Measurements from ENCODE around the gene ABCA2. TPM values are rescaled to one million over a fixed set of nuclear protein-coding genes. Genes with fewer than 3 reads are reported as not detected.
"Not testable (repeated sequence)": the region's sequence is repeated elsewhere in the genome, so short reads cannot be mapped to it uniquely, and the experiment has no call there.

ABCA2 gene
- total RNA-seq, 1 donor from 2014 or later, result 20.2 TPM

DNA sequence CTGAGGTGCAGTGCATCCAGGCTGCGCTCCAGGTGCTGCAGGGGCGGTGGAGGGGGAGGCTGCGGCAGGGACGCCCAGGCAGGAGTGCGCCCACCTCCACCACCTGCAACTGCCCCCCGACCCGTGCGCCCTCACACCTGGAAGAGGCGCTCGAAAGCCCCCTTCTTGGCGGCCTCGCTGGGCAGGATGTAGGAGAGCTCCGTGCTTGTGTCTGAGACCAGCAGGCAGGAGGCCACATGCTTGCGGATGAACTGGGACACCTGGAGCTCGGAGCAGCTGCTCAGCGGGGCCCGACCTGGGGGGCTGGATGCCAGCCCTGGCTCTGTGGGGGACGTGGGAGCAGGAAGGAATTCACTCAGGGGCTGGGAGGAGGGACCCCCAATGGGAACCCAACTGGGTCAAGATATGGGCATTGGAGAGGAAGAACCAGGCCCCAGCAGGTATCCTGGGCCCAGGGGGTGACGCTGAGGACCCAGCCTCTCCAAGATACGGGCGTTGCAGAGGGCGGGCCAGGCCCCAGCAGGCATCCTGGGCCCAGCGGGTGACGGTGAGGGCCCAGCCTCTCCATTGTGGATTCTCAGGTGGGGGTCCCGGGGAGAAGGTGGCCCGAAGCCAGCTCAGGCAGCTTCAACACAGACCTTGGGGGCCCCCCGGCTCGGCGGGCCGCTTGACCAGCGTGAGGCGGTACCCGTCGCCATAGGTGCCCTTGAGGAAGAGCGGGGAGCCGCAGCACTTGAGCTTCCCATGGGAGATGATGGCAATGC lies 13.1 kb downstream of the ABCA2 start:
- no peak for DNase-seq (ENCODE audit: low spot score)

DNA sequence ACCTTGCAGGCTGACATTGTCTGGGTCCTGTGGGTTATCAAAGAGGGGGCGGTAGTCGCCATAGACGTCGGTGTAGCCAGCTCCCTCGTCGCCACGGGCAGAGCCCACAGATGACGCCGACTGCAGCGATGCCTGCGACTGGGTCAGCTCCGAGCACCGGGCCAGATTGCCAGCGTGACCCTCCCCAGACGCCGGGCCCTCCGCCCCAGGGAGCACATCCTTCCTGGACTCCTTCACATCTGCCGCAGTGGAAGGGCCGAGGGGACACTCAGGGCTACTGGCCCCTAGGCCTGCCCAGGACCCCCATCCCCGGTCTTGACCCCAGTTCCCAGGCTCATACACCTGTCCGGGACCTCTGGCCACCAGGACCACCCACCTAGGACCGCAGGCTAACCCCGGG lies 13.9 kb downstream of the ABCA2 start:
- DNase-seq (ENCODE audit: low spot score), result no peak

DNA sequence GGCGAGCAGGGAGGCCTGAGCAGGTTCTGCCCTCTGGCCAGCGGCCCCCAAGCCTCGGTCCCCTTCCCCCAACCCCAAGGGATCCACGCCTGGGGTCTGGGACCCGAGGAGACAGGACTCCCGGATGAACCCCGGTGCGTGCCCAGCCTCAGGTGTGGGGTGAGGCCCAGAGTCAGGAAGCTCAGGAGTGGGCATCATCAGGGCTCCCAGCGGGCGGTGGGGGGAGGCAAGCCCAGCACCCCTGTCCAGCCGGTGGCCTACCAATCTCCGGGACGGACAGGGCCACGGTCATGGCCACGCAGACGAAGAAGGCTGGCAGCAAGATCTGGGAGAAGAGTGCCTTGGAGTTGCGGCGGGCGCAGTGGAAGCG lies 14.5 kb downstream of the ABCA2 start:
- DNase-seq (ENCODE audit: low spot score), result no peak

DNA sequence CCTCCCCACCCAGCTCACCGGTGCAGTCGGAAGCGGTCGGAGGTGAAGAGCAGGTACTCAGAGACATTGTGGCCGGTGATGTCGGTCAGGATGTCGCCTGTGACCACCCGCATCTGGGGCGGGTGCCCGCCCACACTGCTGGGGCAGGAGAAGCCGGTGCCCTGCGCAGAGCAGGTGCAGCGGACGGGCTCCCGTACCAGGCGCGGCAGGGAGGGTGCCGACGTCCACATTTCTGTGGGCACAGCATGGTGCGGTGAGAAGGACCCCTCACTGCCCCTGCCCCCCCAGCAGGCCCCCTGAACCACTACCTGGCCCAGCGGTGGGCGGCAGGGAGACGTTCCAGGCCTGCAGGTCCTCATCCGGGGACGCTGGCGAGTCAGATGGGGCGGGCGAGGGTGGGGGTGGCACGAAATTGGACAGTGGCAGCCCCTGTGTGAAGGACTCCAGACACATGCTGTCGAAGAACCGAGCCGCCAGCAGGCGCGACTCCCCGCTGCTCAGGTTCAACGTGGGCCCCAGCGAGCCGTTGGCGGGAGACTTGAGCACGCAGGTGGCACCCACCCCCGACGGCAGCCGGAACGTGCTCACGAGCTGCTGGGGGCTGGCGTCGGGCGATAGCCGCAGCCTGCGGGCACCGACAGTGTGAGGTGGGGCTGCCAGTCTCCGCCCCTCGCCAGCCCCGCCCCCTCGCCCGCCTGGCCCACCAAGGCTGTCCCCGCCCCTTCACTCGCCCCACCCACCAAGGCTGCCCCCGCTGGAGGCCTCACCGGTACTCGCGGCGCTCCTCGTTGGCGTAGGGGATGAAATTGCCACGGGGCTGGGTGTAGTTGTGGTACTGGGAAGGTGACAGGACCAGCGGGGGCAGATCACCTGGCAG lies 15.1 kb downstream of the ABCA2 start:
- DNase-seq (ENCODE audit: low spot score), result no peak

DNA sequence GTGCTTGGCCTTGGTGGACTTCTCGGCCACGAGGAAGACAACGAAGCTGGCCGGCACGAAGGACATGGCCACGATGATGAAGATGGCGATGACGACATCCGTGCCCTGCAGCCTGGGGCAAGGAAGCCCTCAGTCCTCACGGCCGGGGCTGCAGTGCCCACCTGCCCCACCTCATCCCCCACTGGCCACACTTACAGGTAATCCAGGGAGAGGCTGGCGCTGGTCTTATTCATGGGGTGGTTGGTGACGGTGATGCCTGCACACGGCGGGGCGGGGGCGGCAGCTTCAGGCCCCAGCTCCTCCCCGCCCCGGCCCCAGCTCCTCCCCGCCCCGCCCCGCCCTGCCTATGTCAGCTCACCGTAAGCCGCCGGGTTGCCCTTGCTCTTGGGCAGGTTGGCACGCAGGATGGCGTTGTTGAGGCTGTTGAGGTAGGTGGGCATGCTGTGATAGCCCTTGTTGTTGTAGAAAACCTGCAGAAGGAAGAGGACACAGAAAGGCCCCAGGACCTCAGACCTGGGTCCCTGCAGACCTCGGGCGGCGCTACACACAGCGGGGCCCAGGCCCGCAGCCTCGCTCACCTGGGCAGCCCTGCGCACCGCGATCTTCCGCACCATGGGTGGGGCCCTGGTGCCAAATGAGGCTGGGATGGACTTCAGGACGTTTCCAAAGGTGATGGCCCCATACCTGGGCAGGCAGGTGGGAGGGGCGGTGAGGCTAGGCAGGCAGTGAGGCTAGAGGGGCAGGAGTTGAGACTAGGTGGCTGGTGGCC lies 15.9 kb downstream of the ABCA2 start:
- DNase-seq (ENCODE audit: low spot score), result no peak

DNA sequence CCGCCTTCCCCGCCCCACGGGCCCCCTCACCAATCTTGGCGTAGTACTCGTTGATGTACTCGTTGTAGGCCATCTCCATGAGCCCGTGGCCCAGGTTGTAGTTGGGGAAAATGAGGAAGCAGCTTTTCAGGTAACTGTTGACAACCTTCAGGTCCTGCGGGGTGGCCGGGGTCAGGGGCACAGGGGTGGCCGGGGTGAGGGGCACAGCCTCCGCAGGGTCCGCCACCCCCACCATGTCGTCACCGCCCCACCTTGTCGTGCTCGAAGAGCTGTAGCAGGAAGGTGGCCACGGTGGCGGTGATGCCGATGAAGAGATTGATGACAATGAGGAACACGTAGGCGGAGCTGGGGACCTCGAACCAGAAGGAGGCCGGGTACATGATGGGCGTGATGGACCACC lies 16.9 kb downstream of the ABCA2 start:
- DNase-seq (ENCODE audit: low spot score), result no peak

DNA sequence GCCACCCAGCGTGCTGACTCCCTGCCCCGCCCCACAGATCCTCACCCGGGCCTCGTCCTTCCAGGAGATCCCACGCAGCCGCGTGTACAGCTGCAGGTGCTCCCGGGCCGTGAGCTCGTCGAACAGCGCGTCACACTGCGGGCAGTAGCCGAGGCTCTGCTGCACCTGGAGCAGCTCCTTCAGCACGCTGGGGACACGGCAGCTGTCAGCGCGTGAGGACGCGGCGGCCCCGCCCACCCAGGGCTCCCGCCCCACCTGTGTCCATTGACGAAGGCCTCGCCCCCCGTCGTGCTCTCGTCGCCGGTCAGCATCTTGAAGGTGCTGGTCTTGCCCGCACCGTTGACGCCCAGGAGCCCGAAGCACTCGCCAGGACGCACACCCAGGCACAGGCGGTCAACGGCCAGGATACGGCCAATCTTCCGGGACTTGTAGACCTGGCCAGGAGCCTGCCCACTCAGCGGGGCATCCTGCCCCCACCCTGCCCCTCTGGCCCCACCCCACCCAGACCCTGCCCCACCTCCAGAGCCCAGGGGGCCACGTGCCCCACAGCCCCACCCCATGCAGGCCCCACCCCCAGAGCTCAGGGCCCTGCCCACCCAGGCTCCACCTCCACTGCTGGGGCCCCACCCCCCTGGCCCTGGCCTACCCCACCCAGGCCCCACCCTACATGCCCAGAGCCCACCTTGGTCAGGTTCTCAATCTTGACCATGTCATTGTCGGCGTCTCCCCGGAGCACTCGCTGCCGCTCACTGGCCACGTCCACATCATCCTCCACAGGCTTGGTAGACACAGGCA lies 17.9 kb downstream of the ABCA2 start:
- DNase-seq (ENCODE audit: low spot score), result no peak

DNA sequence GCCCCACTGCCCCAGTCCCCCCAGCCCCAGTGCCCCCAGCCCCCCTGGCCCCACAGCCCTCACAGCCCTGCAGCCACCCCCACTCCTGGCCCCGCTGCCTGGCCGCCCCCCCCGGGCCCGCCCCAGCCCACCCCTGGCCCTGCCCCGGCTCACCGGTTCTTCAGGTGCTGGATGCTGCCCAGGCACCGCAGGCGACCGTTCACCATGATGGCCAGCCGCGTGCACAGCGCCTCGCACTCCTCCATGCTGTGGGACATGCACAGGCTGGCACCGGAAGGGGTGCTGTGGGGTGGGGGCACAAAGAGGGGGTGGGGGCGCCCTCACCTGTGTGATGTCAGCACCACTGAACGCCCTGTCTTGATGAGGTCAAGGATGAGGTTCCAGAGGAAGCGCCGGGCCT lies 18.8 kb downstream of the ABCA2 start:
- DNase-seq (ENCODE audit: low spot score), result no peak

DNA sequence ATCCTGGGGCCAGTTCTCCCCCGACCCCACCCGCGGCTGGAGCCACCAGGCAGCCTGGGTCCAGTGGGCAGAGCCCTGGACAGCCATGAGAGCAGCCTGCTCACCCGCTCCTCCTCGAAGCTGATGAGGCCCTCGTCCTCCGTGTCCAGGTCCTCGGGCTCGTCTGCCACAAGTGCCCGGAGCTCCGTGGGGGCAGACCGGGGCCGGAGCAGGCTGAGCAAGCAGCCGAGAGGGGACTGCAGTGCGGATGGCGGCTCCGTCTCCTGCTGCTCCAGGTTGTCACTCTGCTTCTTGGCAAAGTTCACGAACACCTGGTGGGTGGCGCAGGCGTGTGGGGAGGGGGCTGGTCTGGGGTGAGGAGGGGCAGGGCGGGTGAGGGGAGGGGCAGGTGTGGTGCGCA lies 19.7 kb downstream of the ABCA2 start:
- DNase-seq (ENCODE audit: low spot score), result no peak

DNA sequence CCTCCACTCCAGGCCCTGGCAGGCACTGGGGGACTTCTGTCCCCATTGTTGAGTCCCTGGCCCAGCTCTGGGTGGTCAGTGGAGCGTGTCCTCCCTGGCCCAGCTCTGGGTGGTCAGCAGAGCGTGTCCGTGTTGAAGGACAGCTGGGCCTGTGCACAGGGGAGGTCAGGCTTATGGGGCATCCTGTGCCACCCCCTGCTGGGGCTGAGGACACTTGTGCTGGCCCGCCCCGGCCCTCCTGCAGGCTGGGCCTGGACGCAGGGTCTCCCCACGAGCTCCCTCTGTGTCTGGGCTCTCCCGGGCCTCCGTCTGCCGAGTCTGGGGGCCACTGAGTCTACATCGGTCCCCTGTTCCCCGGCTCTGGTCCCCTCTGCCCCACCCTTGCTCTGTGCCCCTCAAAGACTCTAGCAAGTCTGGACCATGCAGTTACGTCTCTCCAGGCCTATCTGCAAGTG lies 20.2 kb downstream of the ABCA2 start:
- DNase-seq (ENCODE audit: low spot score), result no peak

DNA sequence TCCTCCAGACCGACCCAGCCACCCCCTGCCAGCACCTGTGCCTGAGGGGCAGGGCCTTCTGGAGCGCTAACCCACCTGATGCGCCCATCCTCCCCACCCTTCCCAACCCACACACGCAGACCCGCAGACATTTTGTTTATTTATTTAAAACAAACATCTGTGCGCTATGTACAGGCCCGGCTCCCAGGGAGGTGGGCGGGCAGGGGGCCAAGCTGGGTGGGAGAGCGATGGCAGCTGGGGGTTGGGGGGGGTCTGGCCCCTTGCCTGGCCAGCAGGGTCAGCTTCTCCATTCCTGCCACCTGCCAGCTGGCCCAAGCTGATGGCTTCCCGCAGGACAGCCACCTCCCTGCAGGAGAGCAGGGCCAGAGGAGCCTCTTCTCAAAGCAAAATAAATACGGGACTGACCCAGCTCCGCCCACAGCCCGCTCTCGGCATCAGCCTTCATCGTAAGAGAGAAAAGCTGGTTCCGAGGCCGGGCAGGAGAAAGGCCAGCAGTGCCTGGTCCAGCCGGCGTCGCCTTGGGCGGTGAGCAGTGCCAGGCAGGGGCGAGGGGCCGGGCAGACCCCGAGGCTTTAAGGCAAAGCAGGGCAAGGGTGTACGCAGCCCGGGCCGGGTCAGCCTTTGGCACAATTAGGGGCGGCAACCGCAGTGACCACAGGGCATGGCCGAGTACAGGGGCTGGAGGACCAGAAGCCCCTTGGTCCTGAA lies 20.8 kb downstream of the ABCA2 start:
- no peak for DNase-seq (ENCODE audit: low spot score)

DNA sequence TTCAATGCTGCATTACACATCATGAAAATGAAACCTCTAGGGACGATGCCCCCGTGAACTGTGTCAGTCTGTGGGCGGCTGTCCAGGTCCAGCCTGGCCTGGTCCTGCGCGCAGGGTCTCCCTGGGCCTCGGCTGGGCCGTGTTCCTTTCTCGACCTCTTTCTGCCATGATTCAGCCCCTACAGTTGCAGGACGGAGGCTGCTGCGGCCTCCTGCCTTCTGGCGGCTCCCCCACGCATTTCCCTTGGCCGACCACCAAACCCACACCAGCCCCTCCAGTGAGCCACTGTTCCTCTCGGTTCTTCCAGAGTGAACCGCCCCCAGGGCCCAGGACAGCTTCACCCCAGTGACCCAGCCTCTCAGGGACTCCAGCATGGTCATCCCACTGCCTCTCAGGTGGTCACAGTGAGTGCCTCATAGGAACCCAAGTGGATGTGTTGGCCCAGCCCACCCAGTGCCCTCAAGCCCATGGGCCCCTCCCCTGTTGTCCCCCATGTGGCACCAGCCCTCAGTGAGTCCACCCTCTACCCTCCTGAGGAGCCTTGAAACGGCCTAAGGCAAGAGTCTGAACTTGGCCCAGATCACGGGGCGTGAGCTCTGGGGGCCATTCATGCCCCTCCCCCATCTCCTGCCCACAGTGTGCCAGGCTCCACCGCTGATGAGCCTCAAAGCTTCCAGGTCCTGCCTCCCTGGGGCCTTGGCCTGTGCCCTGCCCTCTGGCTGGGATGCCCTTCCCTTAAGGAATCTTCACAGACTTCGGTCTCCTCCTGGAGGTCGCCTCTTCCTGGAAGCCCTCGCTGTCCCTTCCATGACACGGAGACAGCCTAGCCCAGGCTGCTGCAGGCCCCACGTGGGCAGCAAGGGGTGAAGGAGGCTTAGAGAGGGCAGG lies 21.7 kb downstream of the ABCA2 start:
- DNase-seq (ENCODE audit: low spot score), result no peak

DNA sequence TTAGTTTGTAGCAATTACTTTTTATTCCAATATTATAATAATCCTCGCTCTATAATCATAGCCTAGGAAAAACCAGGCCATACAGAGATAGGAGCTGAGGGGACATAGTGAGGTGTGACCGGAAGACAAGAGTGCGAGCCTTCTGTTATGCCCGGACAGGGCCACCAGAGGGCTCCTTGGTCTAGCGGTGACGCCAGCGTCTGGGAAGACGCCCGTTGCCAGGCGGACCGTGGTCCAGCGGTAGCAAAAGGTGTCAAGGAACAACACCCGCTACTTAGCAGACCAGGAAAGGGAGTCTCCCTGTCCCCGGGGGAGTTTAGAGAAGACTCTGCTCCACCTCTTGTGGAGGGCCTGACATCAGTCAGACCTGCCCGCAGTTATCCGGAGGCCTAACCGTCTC lies 23.8 kb downstream of the ABCA2 start:
- DNase-seq (ENCODE audit: low spot score), result not testable (repeated sequence)

DNA sequence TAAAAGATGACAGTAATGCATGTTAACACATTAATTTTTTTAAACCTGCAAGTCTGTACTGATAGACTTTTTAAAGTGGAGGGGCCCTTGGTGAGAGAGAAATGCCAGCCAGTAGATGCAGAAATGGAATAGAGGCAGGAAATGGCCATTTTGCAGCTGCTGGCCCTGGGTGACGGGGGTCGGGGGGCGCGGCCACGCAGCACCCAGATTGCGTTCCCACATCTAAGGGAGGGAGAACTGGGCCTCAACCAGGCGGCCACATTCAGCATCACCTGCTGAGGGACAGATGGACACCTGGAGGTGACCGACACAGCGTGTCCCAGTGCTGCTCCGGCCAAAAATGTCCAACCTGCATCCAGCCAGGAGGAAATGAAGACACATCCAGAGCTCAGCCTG lies 25.4 kb downstream of the ABCA2 start:
- DNase-seq (ENCODE audit: low spot score), result no peak

DNA sequence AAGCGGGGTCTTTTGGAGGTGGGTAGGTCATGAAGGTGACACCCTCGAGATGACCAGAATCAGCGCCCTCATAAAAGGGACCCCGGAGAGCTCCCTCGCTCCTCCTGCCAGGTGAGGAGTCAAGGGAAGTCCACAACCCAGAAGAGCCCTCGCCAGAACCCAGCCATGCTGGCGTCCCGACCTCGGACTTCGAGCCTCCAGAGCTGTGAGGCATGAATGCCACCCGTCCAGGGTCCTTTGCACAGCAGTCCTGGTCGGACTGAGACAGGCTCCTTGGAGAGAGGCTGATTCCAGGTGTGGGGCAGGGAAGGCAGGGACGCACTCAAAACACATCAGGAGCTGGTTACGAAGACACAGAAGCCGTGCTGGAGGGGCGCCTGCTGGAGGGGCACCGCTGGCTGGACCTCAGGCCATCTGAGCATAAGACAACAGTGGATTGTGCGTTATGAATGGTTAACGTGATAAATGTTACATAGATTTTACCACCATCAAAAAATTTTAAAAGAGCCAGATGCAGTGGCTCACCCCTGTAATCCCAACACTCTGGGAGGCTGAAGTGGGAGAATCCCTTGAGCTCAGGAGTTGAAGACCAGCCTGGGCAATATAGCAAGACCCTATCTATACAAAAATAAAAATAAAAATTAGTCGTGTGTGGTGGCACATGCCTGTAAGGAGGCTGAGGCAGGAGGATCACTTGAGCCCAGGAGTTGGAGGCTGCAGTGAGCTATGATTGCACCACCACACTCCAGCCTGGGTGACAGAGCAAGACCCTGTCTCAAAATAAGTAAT lies 26.0 kb downstream of the ABCA2 start:
- no peak for DNase-seq (ENCODE audit: low spot score)

DNA sequence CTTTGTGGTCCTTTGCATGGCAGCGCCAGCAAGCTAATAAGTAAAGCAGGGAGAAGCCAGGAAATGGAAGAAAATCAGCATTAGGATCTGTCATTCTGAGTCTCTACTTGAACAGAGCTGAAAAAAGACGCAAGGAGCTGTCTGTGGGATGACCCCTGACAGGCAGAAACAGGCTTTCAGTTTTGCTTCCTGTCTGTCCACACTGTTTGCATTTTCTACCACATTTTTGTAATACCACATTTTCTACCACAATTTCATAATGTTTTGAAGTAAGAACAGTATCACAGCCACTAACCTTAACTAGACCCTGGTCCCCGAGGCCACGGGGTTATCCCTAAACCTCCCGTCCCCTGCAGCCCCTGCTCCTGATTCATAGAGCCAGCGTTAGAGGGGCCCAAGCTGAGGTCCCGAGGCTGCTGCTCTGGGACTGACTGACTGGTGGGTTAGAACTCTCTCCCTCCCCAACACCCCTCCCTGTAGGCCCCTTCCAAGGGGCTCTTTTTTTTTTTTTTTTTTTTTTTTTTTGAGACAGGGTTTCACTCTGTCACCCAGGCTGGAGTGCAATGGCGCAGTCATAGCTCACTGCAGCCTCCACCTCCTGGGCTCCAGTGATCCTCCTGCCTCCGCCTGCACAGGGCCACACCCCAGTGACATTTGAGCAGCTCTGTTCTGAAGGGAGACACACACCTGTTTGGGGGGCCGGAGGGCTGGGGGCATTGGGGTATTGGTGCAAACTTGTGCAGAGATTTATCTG lies 27.7 kb downstream of the ABCA2 start:
- peak; percentile 68 for DNase-seq (ENCODE audit: low spot score)

DNA sequence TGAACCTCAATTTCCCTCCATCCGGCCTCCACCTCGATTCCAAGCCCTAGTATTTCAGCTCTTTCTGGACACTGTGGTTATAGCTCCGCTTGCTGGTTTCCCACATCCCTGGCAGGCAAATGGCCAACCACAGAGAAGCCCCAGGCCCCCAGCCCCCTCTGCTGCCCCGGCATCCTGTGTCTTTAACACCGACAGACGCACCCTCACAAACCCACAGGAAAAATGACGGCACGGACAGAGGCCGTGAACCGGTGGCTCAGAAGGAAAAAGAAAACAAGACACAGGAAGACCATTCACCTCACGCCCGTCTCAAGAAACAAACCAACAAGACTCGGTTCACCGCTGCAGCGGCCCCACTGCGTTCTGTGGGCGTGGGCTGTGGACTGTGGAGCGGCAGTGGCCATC lies 30.2 kb downstream of the ABCA2 start:
- DNase-seq (ENCODE audit: low spot score), result no peak

DNA sequence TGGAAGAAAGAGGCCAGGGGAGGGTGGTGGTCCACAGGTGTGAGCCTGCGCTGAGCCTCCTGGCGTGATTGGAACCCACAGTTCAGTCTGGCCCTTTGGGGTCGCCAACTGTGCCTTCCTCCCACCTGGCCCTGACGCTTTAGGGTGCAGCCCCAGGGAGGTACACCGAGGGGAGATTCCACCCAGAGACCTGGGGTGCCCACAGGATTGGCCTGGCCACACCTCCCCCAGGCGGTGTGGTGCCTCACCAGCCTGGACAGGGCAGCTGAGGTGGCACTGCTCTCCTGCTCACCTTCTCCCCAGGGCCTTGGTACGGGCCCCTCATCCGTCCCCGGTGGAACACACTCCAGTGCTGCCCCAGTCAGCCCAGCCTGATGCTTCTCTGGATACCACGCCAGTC lies 30.7 kb downstream of the ABCA2 start:
- DNase-seq (ENCODE audit: low spot score), result no peak

Data from umbilical cord (tissue), 2 donors.